Glutamatergic neuron (in vitro differentiated cells): ENCODE results near the gene LIMCH1. TPM values are rescaled to one million over a fixed set of nuclear protein-coding genes. Genes with fewer than 3 reads are reported as not detected.

ENCODE experiments used
- DNase-seq: peaks from one replicate; pipeline ENCODE4 v3.0.0; 2022
- H3K27ac Mint-ChIP-seq: one replicate; pipeline ENCODE4 v1.8.0; 2020; ENCODE audit warnings: mild to moderate bottlenecking, mixed read lengths, inconsistent platforms; ENCODE audit not compliant: unreplicated experiment
- H3K27me3 Mint-ChIP-seq: one replicate; pipeline ENCODE4 v1.8.0; 2020; ENCODE audit warnings: mild to moderate bottlenecking, moderate library complexity, mixed read lengths, inconsistent platforms; ENCODE audit not compliant: unreplicated experiment
- H3K36me3 Mint-ChIP-seq: one replicate; pipeline ENCODE4 v1.8.0; 2020; ENCODE audit warnings: mild to moderate bottlenecking, mixed read lengths, inconsistent platforms; ENCODE audit not compliant: unreplicated experiment
- H3K4me1 Mint-ChIP-seq: one replicate; pipeline ENCODE4 v1.8.0; 2020; ENCODE audit warnings: mild to moderate bottlenecking, low read depth, mixed read lengths, inconsistent platforms; ENCODE audit not compliant: unreplicated experiment
- H3K4me3 Mint-ChIP-seq: one replicate; pipeline ENCODE4 v1.8.0; 2020; ENCODE audit warnings: mild to moderate bottlenecking, mixed read lengths, inconsistent platforms; ENCODE audit not compliant: unreplicated experiment
- H3K9me3 Mint-ChIP-seq: one replicate; pipeline ENCODE4 v1.8.0; 2020; ENCODE audit warnings: mild to moderate bottlenecking, moderate library complexity, mixed read lengths, inconsistent platforms; ENCODE audit not compliant: unreplicated experiment
- CTCF ChIP-seq: fragments of 200-600 bp; sonication (generic); IDR thresholded peaks from one replicate; pipeline ENCODE4 v1.5.0; 2021; ENCODE audit not compliant: partially characterized antibody, unreplicated experiment
- total RNA-seq: library from RNA; stranded (reverse); fragmentation: NEBNext Ultra II Directional; extraction: Animal tissue kit (Norgen Biotek cat#: 25700); gene quantifications from one replicate; pipeline ENCODE4 v1.2.1, GENCODE V29; 2021; ENCODE audit not compliant: unreplicated experiment

LIMCH1 gene
- total RNA-seq, 1 donor from 2014 or later: 22.5 TPM

DNA sequence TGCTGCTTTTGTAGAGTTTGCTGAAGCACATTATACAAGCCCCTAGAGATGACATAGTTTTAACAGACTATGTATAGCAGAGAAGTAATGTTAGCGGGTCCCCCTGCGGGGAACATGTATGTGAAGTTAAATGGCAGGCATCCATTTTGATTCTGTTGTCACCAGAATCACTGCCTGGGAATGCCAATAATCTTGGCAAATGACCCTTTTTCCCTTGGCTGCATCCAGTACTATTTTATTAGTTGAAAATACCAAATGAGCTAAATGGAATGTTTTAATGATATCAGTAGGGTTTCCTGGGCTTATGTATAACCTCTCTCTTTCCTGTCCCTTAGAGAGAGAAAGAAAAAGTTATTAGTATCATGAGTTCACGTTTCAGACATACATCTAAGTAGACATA lies 93.6 kb downstream of the LIMCH1 start:
- Mint-ChIP-seq H3K36me3 (no peaks in the 10 kb centered on the region), H3K27me3 (peaks cover 2% of the 10 kb centered on the region), H3K27ac (no peak overlapping the region), H3K9me3 (no peaks in the 10 kb centered on the region), H3K4me3 (no peak overlapping the region), H3K4me1 (peaks cover 4% of the 10 kb centered on the region)
- TF ChIP-seq CTCF: no peak
- no peak for DNase-seq

- DNase-seq: no peak
- Mint-ChIP-seq H3K36me3 (no peaks in the 10 kb centered on the region), H3K4me3 (no peak overlapping the region), H3K27ac (no peak overlapping the region), H3K4me1 (peaks cover 4% of the 10 kb centered on the region), H3K27me3 (no peaks in the 10 kb centered on the region), H3K9me3 (no peaks in the 10 kb centered on the region)
- no peak for TF ChIP-seq CTCF
These were observed 94.6 kb downstream of the LIMCH1 start for GRCh38 chr4:41632481-41633073.

DNA sequence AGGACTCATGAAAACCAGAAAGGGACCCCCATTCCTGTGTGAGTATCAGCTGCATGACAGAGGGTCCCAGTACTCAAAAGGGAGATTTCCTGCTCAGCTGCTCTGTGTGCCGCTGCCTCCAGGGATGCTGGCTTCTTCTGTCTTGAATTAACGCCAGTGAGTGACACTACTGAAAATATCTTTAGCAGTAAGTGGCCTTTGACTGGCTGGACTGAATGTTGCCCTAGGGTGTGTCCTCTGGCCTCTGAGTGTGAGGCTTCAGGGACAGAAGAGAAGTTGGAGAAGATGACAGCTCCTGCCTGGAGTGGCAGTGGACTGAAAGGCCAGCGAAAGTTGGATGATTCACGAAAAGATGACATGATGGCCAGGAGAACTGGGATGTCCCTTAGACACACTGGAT lies 95.4 kb downstream of the LIMCH1 start:
- H3K4me3 Mint-ChIP-seq: no peak overlapping the region
- no peaks in the 10 kb centered on the region for H3K36me3 Mint-ChIP-seq
- TF ChIP-seq CTCF: no peak
- peaks cover 4% of the 10 kb centered on the region for H3K4me1 Mint-ChIP-seq
- H3K27me3 Mint-ChIP-seq: no peaks in the 10 kb centered on the region
- DNase-seq: no peak
- no peaks in the 10 kb centered on the region for H3K9me3 Mint-ChIP-seq
- H3K27ac Mint-ChIP-seq: no peak overlapping the region

GRCh38 chr4:41635441-41635840 lies 97.5 kb downstream of the LIMCH1 start:
- Mint-ChIP-seq H3K27ac (no peak overlapping the region), H3K4me3 (no peak overlapping the region), H3K4me1 (peaks cover 4% of the 10 kb centered on the region), H3K36me3 (no peaks in the 10 kb centered on the region), H3K27me3 (no peaks in the 10 kb centered on the region), H3K9me3 (no peaks in the 10 kb centered on the region)
- no peak for DNase-seq
- TF ChIP-seq CTCF: no peak

DNA sequence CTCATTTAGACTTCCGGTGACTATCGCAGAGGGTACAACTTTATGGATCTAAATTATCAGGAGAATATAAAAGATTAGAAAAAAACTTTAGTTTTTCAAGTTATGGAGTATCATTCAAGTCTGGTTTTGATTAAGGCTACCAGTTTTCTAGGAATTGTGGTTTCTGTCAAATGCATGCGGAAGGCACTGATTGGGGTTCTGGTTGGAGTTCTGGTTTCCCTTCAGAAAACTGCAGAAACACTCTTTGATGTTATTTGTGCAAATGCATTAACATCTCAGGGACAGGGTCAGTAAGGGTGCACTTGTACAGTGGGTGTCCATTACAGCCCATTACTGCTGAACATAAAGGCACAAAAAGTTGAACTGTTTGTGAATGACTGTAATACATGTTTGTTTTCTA lies 100.2 kb downstream of the LIMCH1 start:
- Mint-ChIP-seq H3K27me3 (no peaks in the 10 kb centered on the region), H3K9me3 (no peaks in the 10 kb centered on the region), H3K36me3 (no peaks in the 10 kb centered on the region), H3K4me3 (no peak overlapping the region), H3K4me1 (no peaks in the 10 kb centered on the region), H3K27ac (no peak overlapping the region)
- DNase-seq: no peak
- TF ChIP-seq CTCF: no peak
